ENCODE measurements around the gene CPB2. TPM values are rescaled to one million over a fixed set of nuclear protein-coding genes. Genes with fewer than 3 reads are reported as not detected.

CPB2 gene
- total RNA-seq, 4 donors from 2014 or later, result 0.42 to 1.4 TPM; not detected in 2

GRCh38 chr13:46122304-46122703 lies 17.5 kb upstream of the CPB2 start:
- H3K4me1 ChIP-seq, result no peaks in the 10 kb centered on the region
- no peak for ATAC-seq
- no peak for DNase-seq
- intact Hi-C loops (cut with DNase I; ENCODE audit: low total_unique reads) (no loop called here), in situ Hi-C loops (cut with MboI; ENCODE audit: low sequenced_read_pairs in 4 of 4) (no loop called here)
- no peak overlapping the region for H3K4me3 ChIP-seq
- H3K36me3 ChIP-seq, result no peaks in the 10 kb centered on the region
- no peaks in the 10 kb centered on the region for H3K9me3 ChIP-seq
- no peak for TF ChIP-seq CTCF (IDR thresholded peaks at IDR 0.05 in 4 of 5, conservative IDR thresholded peaks at IDR 0.05 in 1 of 5)
- no peak for TF ChIP-seq POLR2A (IDR thresholded peaks at IDR 0.05)
- H3K27ac ChIP-seq, result no peak overlapping the region
- H3K27me3 ChIP-seq, result no peaks in the 10 kb centered on the region

DNA sequence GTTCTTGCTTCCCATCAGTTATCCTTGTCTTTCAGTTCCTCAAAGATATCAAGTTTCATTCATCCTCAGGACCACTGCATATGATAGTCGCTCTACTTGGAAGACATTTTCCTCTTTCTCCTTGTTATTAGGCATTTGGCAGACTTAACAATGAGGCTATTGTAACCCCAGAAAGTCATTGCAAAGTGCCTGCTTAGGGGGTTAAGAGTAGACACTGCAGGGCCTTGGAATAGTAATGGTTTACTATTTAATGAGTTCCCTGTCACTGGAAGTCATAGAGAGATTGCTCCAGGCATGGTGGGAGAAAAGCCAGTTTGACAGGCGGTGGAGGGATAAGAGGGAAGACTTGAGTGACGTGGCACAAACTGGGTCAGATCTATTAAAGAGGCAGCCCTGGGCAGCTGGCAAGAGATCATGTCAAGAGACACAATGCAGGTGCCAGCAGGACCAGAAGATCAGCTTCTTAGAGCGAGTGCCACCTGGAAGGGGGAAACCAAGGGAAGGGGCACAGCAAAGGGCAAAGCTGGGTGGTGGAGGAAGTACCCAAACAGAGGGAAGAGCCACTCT lies 16.8 kb upstream of the CPB2 start:
- H3K9me3 ChIP-seq, result no peaks in the 10 kb centered on the region
- DNase-seq (no peak), ATAC-seq (no peak)
- no peaks in the 10 kb centered on the region for H3K4me1 ChIP-seq
- in situ Hi-C loops (cut with MboI; ENCODE audit: low sequenced_read_pairs in 4 of 4), result no loop called here
- intact Hi-C loops (cut with DNase I; ENCODE audit: low total_unique reads), result no loop called here
- H3K36me3 ChIP-seq, result no peaks in the 10 kb centered on the region
- TF ChIP-seq POLR2A (IDR thresholded peaks at IDR 0.05) (no peak), CTCF (IDR thresholded peaks at IDR 0.05 in 4 of 5, conservative IDR thresholded peaks at IDR 0.05 in 1 of 5) (no peak)
- no peak overlapping the region for H3K4me3 ChIP-seq
- no peak overlapping the region for H3K27ac ChIP-seq
- H3K27me3 ChIP-seq, result no peaks in the 10 kb centered on the region

DNA sequence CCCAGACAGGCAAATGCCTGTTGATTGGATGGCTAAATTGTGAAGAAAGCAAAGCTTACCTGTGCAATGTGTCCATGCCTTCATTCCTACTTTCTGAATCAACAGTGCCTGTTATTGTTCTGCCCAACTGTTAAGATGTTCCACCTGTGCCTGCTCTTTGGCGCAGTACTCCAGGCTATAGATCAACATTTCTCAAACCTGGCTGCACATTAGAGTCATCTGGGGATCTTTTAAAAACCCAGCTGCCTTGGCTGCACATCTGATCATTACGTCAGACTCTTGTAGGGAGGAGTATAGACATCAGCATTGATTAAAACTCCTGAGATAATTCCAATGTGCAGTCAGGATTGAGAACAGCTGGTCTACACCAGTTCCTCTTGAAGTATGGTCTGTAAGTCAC lies 16.2 kb upstream of the CPB2 start:
- Histone ChIP-seq H3K9me3 (no peaks in the 10 kb centered on the region), H3K4me3 (no peak overlapping the region), H3K27me3 (no peaks in the 10 kb centered on the region), H3K36me3 (no peaks in the 10 kb centered on the region), H3K4me1 (no peaks in the 10 kb centered on the region), H3K27ac (no peak overlapping the region)
- no peak for DNase-seq
- intact Hi-C loops (cut with DNase I; ENCODE audit: low total_unique reads), result no loop called here
- ATAC-seq, result no peak
- in situ Hi-C loops (cut with MboI; ENCODE audit: low sequenced_read_pairs in 4 of 4), result no loop called here
- TF ChIP-seq POLR2A (IDR thresholded peaks at IDR 0.05) (no peak), CTCF (IDR thresholded peaks at IDR 0.05 in 4 of 5, conservative IDR thresholded peaks at IDR 0.05 in 1 of 5) (no peak)

DNA sequence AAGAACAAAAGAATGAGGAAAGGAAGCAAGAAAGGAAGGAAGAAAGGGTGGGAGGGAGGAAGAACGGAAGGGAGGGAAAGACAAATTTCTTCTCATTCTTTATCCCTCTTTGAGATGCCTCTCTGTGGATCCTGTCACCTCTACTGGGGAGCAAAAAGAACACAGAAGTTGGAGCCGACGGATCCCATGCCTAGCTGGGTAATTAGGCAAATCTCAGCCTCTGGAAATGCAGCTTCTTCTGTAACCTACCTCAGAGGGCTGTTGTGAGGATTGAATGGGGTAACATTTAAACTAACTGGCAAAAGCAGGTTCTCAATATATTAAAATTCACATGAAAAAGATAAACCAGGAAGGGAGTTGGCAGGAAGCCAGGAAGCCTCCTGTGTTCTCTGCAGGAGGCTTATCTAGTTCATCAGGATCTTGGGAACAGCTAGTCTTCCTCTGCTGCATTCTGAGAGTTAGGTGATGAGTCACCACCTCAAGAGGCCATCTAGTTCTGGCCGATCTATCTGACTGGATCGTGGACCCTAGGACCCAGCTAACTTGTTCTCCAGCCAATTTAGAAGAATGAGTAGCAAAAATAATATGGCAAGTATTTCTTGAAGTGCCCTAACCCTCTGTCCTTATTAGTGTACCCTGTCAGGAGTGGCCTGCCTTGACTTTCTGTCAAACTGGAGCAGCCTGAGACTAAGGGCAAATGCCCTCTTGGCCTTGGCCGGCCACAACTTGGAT lies 15.2 kb upstream of the CPB2 start:
- H3K36me3 ChIP-seq, result no peaks in the 10 kb centered on the region
- H3K27ac ChIP-seq, result no peak overlapping the region
- no peak for TF ChIP-seq POLR2A (IDR thresholded peaks at IDR 0.05)
- no peak for TF ChIP-seq CTCF (IDR thresholded peaks at IDR 0.05 in 4 of 5, conservative IDR thresholded peaks at IDR 0.05 in 1 of 5)
- H3K4me1 ChIP-seq, result no peaks in the 10 kb centered on the region
- intact Hi-C loops (cut with DNase I; ENCODE audit: low total_unique reads), result no loop called here
- in situ Hi-C loops (cut with MboI; ENCODE audit: low sequenced_read_pairs in 4 of 4), result no loop called here
- ATAC-seq, result no peak
- H3K4me3 ChIP-seq, result no peak overlapping the region
- no peak for DNase-seq
- no peaks in the 10 kb centered on the region for H3K9me3 ChIP-seq
- H3K27me3 ChIP-seq, result no peaks in the 10 kb centered on the region
